Type B pancreatic cell (in vitro differentiated cells): ENCODE data around the gene CMSS1. TPM values are rescaled to one million over a fixed set of nuclear protein-coding genes. Genes with fewer than 3 reads are reported as not detected.

Source experiments
- DNase-seq: peaks from one replicate; pipeline ENCODE4 v3.0.0; 2021; ENCODE audit warnings: mixed read lengths; ENCODE audit not compliant: unreplicated experiment; ENCODE audit errors: extremely low spot score
- H3K27ac Mint-ChIP-seq: 2 replicates; pipeline ENCODE4 v1.8.0; 2021; ENCODE audit warnings: mild to moderate bottlenecking, mixed read lengths
- H3K27me3 Mint-ChIP-seq: 2 replicates; pipeline ENCODE4 v1.8.0; 2021; ENCODE audit warnings: mixed read lengths
- H3K36me3 Mint-ChIP-seq: 2 replicates; pipeline ENCODE4 v1.8.0; 2021; ENCODE audit warnings: mixed read lengths
- H3K4me1 Mint-ChIP-seq: one replicate; pipeline ENCODE4 v1.8.0; 2021; ENCODE audit warnings: mixed read lengths; ENCODE audit not compliant: unreplicated experiment
- H3K4me3 Mint-ChIP-seq: 2 replicates; pipeline ENCODE4 v1.8.0; 2021; ENCODE audit warnings: mild to moderate bottlenecking, mixed read lengths
- H3K9me3 Mint-ChIP-seq: 2 replicates; pipeline ENCODE4 v1.8.0; 2021; ENCODE audit warnings: mixed read lengths
- CTCF ChIP-seq: fragments of 200-600 bp; sonication (generic); conservative IDR thresholded peaks from 2 replicates; pipeline ENCODE4 v1.5.0; 2021; ENCODE audit warnings: antibody characterized with exemption, mild to moderate bottlenecking
- total RNA-seq: library from RNA; stranded (reverse); gene quantifications from 2 replicates; pipeline ENCODE4 v1.2.1, GENCODE V29; 2021; ENCODE audit warnings: low replicate concordance

CMSS1 gene
- total RNA-seq, 1 donor from 2014 or later, result 34.1 TPM

GRCh38 chr3:100170486-100170885, 352.8 kb downstream of the CMSS1 start:
- no peak overlapping the region for H3K4me3 Mint-ChIP-seq

GRCh38 chr3:100171211-100171914, 353.7 kb downstream of the CMSS1 start:
- H3K4me1 Mint-ChIP-seq, result peaks cover 11% of the 10 kb centered on the region
- H3K4me3 Mint-ChIP-seq, result no peak overlapping the region
- H3K9me3 Mint-ChIP-seq, result no peaks in the 10 kb centered on the region

More at GRCh38 chr3:100170486-100170885, 352.8 kb downstream of the CMSS1 start:
- no peak for TF ChIP-seq CTCF
- H3K9me3 Mint-ChIP-seq, result no peaks in the 10 kb centered on the region
- no peaks in the 10 kb centered on the region for H3K27me3 Mint-ChIP-seq
- no peak for DNase-seq
- H3K4me1 Mint-ChIP-seq, result peaks cover 4% of the 10 kb centered on the region
- peaks cover 4% of the 10 kb centered on the region for H3K36me3 Mint-ChIP-seq
- no peak overlapping the region for H3K27ac Mint-ChIP-seq

GRCh38 chr3:100173961-100174360, 356.3 kb downstream of the CMSS1 start:
- H3K27ac Mint-ChIP-seq, result no peak overlapping the region
- H3K4me3 Mint-ChIP-seq, result no peak overlapping the region
- H3K36me3 Mint-ChIP-seq, result peaks cover 13% of the 10 kb centered on the region
- no peak for TF ChIP-seq CTCF
- H3K9me3 Mint-ChIP-seq, result peaks cover 5% of the 10 kb centered on the region
- peaks cover 11% of the 10 kb centered on the region for H3K4me1 Mint-ChIP-seq
- no peak for DNase-seq
- H3K27me3 Mint-ChIP-seq, result no peaks in the 10 kb centered on the region

More at GRCh38 chr3:100171211-100171914, 353.7 kb downstream of the CMSS1 start:
- no peak for TF ChIP-seq CTCF
- Mint-ChIP-seq H3K27ac (no peak overlapping the region), H3K36me3 (peaks cover 4% of the 10 kb centered on the region), H3K27me3 (no peaks in the 10 kb centered on the region)
- no peak for DNase-seq

GRCh38 chr3:100175637-100176280, 358.1 kb downstream of the CMSS1 start:
- DNase-seq, result no peak
- Mint-ChIP-seq H3K4me1 (peaks cover 11% of the 10 kb centered on the region), H3K27me3 (no peaks in the 10 kb centered on the region), H3K4me3 (no peak overlapping the region), H3K27ac (no peak overlapping the region), H3K36me3 (peaks cover 19% of the 10 kb centered on the region), H3K9me3 (peaks cover 11% of the 10 kb centered on the region)
- TF ChIP-seq CTCF, result no peak

- no peaks in the 10 kb centered on the region for H3K27me3 Mint-ChIP-seq
- H3K27ac Mint-ChIP-seq, result no peak overlapping the region
- DNase-seq, result no peak
- H3K9me3 Mint-ChIP-seq, result peaks cover 12% of the 10 kb centered on the region
- no peak for TF ChIP-seq CTCF
- H3K36me3 Mint-ChIP-seq, result peaks cover 15% of the 10 kb centered on the region
- no peak overlapping the region for H3K4me3 Mint-ChIP-seq
- peaks cover 7% of the 10 kb centered on the region for H3K4me1 Mint-ChIP-seq
These were observed 362.2 kb downstream of the CMSS1 start for GRCh38 chr3:100179692-100180349.
